Testis (tissue), 2 donors: ENCODE measurements around the gene PTPA.

Experiments
- POLR2A ChIP-seq: fragments of 450-650 bp; IDR thresholded peaks from one replicate; pipeline ENCODE4 v1.6.1; 2017; ENCODE audit warnings: antibody characterized with exemption, mild to moderate bottlenecking, moderate library complexity
- TF ChIP-seq, protein P1 (sequence below), 3 experiments: fragments of 450-650 bp in 2 of 3; fragments of 200-600 bp in 1 of 3; sonication (generic) in 1 of 3; IDR thresholded peaks; one replicate each; pipeline ENCODE4 v1.5.1; 2016 to 2019; ENCODE audit warnings: antibody characterized with exemption in 3 of 3, mild to moderate bottlenecking in 2 of 3, moderate library complexity in 1 of 3

DNA sequence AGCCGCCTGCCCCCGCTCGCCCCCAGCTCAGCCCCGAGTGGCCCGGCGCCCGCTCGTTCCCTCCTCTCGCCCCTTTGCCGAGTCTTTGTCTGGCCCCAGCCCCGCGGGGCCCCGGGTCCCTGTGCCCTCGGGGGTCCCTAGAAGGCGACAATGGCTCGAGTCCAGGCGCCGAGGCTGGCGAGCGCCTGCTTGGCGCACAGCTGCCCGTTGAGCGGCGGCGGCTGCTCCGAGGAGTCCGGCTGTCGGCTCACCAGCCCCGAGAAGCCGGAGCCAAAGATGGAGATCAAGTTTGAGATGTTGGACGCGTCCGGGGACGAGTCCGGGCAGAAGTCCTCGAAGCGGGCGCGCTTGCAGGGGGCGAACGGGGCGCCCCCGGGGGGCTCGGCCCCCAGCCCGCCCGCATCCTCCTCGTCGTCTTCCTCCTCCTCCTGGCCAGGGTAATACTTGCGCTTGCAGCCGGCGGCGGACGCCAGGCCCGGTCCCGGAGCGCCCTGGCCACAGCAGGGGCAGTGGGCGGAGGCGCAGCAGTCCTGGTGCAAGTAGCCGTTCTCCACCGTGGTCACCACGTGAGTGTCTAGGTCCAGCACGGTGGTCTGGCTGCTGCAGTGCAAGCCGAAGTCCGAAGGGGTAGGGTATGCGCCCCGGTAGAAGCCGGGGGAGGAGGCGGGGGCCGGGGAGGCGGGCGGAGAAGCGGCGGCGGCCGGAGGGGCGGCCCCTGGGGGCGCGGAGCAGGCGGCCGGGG is 65.7 kb downstream of the PTPA start:
- TF ChIP-seq, protein P1, sequence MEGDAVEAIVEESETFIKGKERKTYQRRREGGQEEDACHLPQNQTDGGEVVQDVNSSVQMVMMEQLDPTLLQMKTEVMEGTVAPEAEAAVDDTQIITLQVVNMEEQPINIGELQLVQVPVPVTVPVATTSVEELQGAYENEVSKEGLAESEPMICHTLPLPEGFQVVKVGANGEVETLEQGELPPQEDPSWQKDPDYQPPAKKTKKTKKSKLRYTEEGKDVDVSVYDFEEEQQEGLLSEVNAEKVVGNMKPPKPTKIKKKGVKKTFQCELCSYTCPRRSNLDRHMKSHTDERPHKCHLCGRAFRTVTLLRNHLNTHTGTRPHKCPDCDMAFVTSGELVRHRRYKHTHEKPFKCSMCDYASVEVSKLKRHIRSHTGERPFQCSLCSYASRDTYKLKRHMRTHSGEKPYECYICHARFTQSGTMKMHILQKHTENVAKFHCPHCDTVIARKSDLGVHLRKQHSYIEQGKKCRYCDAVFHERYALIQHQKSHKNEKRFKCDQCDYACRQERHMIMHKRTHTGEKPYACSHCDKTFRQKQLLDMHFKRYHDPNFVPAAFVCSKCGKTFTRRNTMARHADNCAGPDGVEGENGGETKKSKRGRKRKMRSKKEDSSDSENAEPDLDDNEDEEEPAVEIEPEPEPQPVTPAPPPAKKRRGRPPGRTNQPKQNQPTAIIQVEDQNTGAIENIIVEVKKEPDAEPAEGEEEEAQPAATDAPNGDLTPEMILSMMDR (IDR thresholded peaks at IDR 0.05): no peak
- no peak for TF ChIP-seq POLR2A
